Body of pancreas (tissue), 4 donors: ENCODE measurements around the gene UBQLN1. TPM values are rescaled to one million over a fixed set of nuclear protein-coding genes. Genes with fewer than 3 reads are reported as not detected.

Experiments used
- ATAC-seq: fragments of 150-250 bp; one replicate; pipeline ENCODE4 v1.9.1; 2016
- DNase-seq, 4 donors: peaks; one replicate each; pipeline ENCODE4 v3.0.0-alpha.2; 2019
- H3K27ac ChIP-seq, 4 donors: fragments of 200-600 bp; sonication (generic); 1 replicate in 3 of 4; 2 replicates in 1 of 4; pipeline versions ENCODE4 v1.5.1 to v1.6.1; 2016 to 2019; ENCODE audit warnings: mild to moderate bottlenecking in 1 of 4, mixed read lengths in 1 of 4, moderate library complexity in 1 of 4
- H3K27me3 ChIP-seq, 2 donors: fragments of 200-600 bp; sonication (generic); one replicate each; pipeline ENCODE4 v1.6.0; 2016; ENCODE audit warnings: mild to moderate bottlenecking in 1 of 2
- H3K36me3 ChIP-seq, 2 donors: fragments of 200-600 bp; sonication (generic); replicated peaks in 1 of 2; 2 replicates each; pipeline ENCODE4 v1.5.1; 2016; ENCODE audit warnings: low read depth in 2 of 2; ENCODE audit not compliant: insufficient read depth in 1 of 2
- H3K4me1 ChIP-seq: fragments of 200-600 bp; sonication (generic); one replicate; pipeline ENCODE4 v1.6.0; 2016
- H3K4me3 ChIP-seq, 2 donors: fragments of 200-600 bp; sonication (generic); 1 replicate in 1 of 2; 2 replicates in 1 of 2; pipeline ENCODE4 v1.5.1; 2016 to 2019
- H3K9me3 ChIP-seq, 3 donors: fragments of 200-600 bp; sonication (generic); 1 replicate in 2 of 3; 2 replicates in 1 of 3; pipeline ENCODE4 v1.5.1; 2016
- POLR2A ChIP-seq, 3 donors: fragments of 450-650 bp; IDR thresholded peaks; one replicate each; pipeline ENCODE4 v1.6.1; 2016; ENCODE audit warnings: antibody characterized with exemption in 3 of 3, mild to moderate bottlenecking in 2 of 3
- WGBS, 2 donors: methylation state at CpG; one replicate each; pipeline ENCODE4 v1.1.5; 2017; 5-methylcytosine and 5-hydroxymethylcytosine counted together
- intact Hi-C: fragments of 100-400 bp; cut with DNase I; formaldehyde crosslinking; loops from one replicate; pipeline ENCODE4 v1.15.1; 2023
- total RNA-seq, 2 donors: library from RNA; depleted of rRNA; stranded (reverse); fragments of >200 nt; gene quantifications; one replicate each; pipeline ENCODE4 v1.1.0, GENCODE V29; 2016
- TF ChIP-seq, protein P1 (sequence below), 7 experiments: fragments of 450-650 bp in 4 of 7; fragments of 200-600 bp in 3 of 7; sonication (generic) in 3 of 7; IDR thresholded peaks; one replicate each; pipeline ENCODE4 v1.5.1; 2016 to 2019; ENCODE audit warnings: antibody characterized with exemption in 7 of 7

The UBQLN1 gene
- 10 to 100 TPM; 45.8 to 49.5 TPM for total RNA-seq

DNA sequence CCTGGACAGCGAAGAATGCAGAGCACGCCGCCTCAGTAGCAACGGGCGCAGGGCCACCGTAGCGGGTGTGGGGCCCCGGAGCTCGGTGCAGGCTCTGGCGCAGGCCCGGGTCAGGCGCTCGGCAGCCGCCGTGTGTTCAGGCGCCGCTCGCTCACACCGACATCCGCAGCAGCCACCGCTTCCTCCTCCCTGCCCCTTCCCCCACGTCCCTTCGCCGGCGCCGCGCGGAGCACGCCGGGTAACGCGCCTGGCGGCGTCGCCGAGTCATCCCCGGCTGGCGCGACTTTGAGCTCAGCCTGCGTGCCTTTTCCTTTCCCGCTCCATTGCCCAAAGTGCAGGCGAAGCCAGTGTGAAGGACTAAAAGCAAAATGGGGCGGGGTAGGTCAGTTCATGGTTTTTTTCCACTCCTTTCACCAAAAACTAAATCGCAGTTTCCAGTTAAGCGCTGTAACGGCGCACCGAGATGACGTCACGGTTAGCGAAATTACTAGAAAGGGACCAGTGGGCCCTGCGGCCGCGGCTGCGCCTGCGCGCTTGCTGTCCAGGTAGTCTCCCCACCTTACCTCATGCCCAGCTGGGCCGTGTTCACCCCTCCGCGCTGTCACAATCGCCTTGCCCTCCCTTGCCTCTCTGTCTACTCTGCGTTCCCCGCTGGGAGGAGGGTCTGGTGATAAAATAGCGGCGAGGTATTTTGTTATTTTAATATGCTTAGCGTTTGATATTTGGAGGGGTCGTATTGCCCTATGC is at the start of gene UBQLN1:
TSS of gene UBQLN1 (minus strand) at position 191 of the 747 bp plus-strand sequence. CDS start 279 bp downstream, outside the sequence.
- Histone ChIP-seq H3K9me3 (no peaks in the 10 kb centered on the region), H3K4me1 (peaks cover 24% of the 10 kb centered on the region), H3K27me3 (no peaks in the 10 kb centered on the region), H3K4me3 (peak within 1 kb of the TSS; percentile 65 to 77), H3K27ac (peak within 1 kb of the TSS; percentile 97 to 99 (median 98)), H3K36me3 (no peaks in the 10 kb centered on the region)
- peak; percentile 93 for ATAC-seq
- WGBS, 2 donors = 0 to 2% methylated on average over 27 to 67 of the region's 67 CpGs
- intact Hi-C loops = no loop called here
- peak; percentile 96 to 97 (median 96) for DNase-seq
- peak; percentile 96 to 98 (median 97) for TF ChIP-seq POLR2A (IDR thresholded peaks at IDR 0.05)
- TF ChIP-seq, protein P1, sequence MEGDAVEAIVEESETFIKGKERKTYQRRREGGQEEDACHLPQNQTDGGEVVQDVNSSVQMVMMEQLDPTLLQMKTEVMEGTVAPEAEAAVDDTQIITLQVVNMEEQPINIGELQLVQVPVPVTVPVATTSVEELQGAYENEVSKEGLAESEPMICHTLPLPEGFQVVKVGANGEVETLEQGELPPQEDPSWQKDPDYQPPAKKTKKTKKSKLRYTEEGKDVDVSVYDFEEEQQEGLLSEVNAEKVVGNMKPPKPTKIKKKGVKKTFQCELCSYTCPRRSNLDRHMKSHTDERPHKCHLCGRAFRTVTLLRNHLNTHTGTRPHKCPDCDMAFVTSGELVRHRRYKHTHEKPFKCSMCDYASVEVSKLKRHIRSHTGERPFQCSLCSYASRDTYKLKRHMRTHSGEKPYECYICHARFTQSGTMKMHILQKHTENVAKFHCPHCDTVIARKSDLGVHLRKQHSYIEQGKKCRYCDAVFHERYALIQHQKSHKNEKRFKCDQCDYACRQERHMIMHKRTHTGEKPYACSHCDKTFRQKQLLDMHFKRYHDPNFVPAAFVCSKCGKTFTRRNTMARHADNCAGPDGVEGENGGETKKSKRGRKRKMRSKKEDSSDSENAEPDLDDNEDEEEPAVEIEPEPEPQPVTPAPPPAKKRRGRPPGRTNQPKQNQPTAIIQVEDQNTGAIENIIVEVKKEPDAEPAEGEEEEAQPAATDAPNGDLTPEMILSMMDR (IDR thresholded peaks at IDR 0.05) = peak in 3 of 7 experiments; percentile 13 to 26 (median 23)

DNA sequence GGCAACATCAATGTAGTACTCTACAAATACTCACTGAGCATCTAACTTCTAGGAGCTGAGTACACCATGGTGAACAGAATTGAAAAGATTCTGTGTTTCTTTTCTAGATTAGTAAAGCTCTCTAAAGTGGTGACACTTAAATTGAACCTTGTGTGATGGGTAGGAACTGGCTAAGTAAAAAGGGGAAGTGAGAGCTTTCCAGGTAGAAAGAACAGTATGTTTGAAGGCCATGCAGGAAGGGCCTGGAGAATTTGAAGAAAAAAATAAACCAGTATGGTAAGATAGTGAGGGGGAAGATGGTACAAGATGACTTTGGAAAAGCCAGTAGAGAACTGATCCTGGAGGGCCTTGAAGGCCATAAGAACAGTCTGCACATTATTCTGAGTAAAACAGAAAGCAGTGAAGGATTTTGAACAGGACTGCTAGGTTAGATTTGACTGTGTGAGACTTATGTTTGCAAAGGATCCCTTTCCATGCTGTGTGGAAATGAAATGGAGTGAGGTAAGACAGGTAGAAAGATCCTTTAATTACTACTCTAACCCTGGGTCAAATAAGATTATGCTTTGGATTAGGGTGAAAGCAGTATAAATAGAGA is 46.7 kb upstream of the UBQLN1 start:
- TF ChIP-seq, protein P1 (IDR thresholded peaks at IDR 0.05) = no peak
- no peak for TF ChIP-seq POLR2A (IDR thresholded peaks at IDR 0.05)
- intact Hi-C loops = no loop called here
- DNase-seq (no peak), ATAC-seq (no peak)
- Histone ChIP-seq H3K27ac (no peak overlapping the region), H3K9me3 (no peaks in the 10 kb centered on the region), H3K4me3 (no peak overlapping the region), H3K4me1 (no peaks in the 10 kb centered on the region), H3K36me3 (peaks cover 0 to 3% of the 10 kb centered on the region in 2 donors), H3K27me3 (no peaks in the 10 kb centered on the region)

DNA sequence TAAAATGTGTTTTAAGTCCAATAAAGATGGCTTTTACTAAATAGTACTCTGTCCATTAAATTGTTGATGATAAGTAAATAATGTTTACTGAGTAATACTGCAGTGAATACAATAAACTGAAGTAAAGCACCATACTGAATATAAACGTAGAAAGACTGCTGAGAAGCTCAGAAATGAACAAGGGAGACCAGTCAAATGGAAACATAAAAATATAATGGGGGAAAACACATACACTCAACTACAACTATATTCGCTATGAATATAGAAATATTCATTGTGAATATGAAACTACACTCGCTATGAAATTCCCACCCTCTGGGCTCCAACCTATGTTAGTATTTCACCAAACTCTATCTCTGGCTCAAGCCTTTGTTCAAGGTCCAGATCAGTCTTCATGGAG is 41.9 kb upstream of the UBQLN1 start:
- Histone ChIP-seq H3K9me3 (no peaks in the 10 kb centered on the region), H3K4me3 (no peak overlapping the region), H3K4me1 (peaks cover 5% of the 10 kb centered on the region), H3K27me3 (no peaks in the 10 kb centered on the region), H3K36me3 (peaks cover 0 to 3% of the 10 kb centered on the region in 2 donors), H3K27ac (no peak overlapping the region)
- 90 to 92% methylated on average over 3 of the region's 3 CpGs for WGBS, 2 donors
- intact Hi-C loops = no loop called here
- TF ChIP-seq, protein P1 (IDR thresholded peaks at IDR 0.05) = no peak
- no peak for TF ChIP-seq POLR2A (IDR thresholded peaks at IDR 0.05)
- DNase-seq (no peak), ATAC-seq (no peak)

GRCh38 chr9:83744206-83744605 is 36.4 kb upstream of the UBQLN1 start:
- no peak for TF ChIP-seq POLR2A (IDR thresholded peaks at IDR 0.05)
- TF ChIP-seq, protein P1 (IDR thresholded peaks at IDR 0.05) = no peak
- Histone ChIP-seq H3K9me3 (no peaks in the 10 kb centered on the region), H3K4me1 (peaks cover 5% of the 10 kb centered on the region), H3K4me3 (no peak overlapping the region), H3K27me3 (no peaks in the 10 kb centered on the region), H3K27ac (no peak overlapping the region), H3K36me3 (no peaks in the 10 kb centered on the region)
- no peak for DNase-seq
- intact Hi-C loops = no loop called here
- 88 to 97% methylated on average over 1 of the region's 1 CpG for WGBS, 2 donors
- no peak for ATAC-seq
